Stimulated activated CD4-positive, alpha-beta T cell treated with anti-CD3 and anti-CD28 coated beads, Interleukin-2, amount 100 ng/mL, for 48 hours (primary cell): ENCODE results near the gene RPL4.
A peak's percentile ranks its signal among the peaks of the same experiment; 100 is the strongest.
"Not testable (repeated sequence)": the region's sequence is repeated elsewhere in the genome, so short reads cannot be mapped to it uniquely, and the experiment has no call there.

Experiments used
- DNase-seq, 2 donors: peaks; one replicate each; pipeline ENCODE4 v3.0.0-alpha.2; 2020

RPL4 gene

GRCh38 chr15:66489179-66489791 lies 15.4 kb downstream of the RPL4 start:
- DNase-seq: no peak

GRCh38 chr15:66488525-66488924 lies 16.1 kb downstream of the RPL4 start:
- DNase-seq: no peak

- no peak for DNase-seq
Observed at GRCh38 chr15:66486887-66487286, 17.8 kb downstream of the RPL4 start.

- no peak for DNase-seq
Observed at GRCh38 chr15:66484539-66485112, 20.0 kb downstream of the RPL4 start.

GRCh38 chr15:66483131-66483566 lies 21.5 kb downstream of the RPL4 start:
- DNase-seq: no peak

- no peak for DNase-seq
Observed at GRCh38 chr15:66482539-66482938, 22.1 kb downstream of the RPL4 start.

GRCh38 chr15:66481107-66481856 lies 23.4 kb downstream of the RPL4 start:
- DNase-seq: no peak

GRCh38 chr15:66480267-66480666 lies 24.4 kb downstream of the RPL4 start:
- DNase-seq: no peak

GRCh38 chr15:66477011-66477410 lies 27.6 kb downstream of the RPL4 start:
- DNase-seq: no peak

GRCh38 chr15:66476535-66476934 lies 28.1 kb downstream of the RPL4 start:
- DNase-seq: no peak

GRCh38 chr15:66474963-66475362 lies 29.7 kb downstream of the RPL4 start:
- no peak for DNase-seq

- no peak for DNase-seq
Observed at GRCh38 chr15:66474135-66474534, 30.5 kb downstream of the RPL4 start.

GRCh38 chr15:66472176-66472999 lies 32.3 kb downstream of the RPL4 start:
- peak in 1 of 2 donors; percentile 7 for DNase-seq

- DNase-seq: not testable (repeated sequence)
Observed at GRCh38 chr15:66470825-66471224, 33.8 kb downstream of the RPL4 start.

GRCh38 chr15:66467162-66468040 lies 37.3 kb downstream of the RPL4 start:
- DNase-seq: not testable (repeated sequence)

GRCh38 chr15:66465294-66465693 lies 39.4 kb downstream of the RPL4 start:
- DNase-seq: not testable (repeated sequence)

GRCh38 chr15:66462627-66463026 lies 42.0 kb downstream of the RPL4 start:
- DNase-seq: no peak

GRCh38 chr15:66461917-66462316 lies 42.7 kb downstream of the RPL4 start:
- no peak for DNase-seq

- DNase-seq: not testable (repeated sequence)
Observed at GRCh38 chr15:66461294-66461693, 43.4 kb downstream of the RPL4 start.

- DNase-seq: no peak
Observed at GRCh38 chr15:66459818-66460615, 44.6 kb downstream of the RPL4 start.

- DNase-seq: no peak
Observed at GRCh38 chr15:66456211-66456610, 48.4 kb downstream of the RPL4 start.
